IPS-NIHi7 (cell line): ENCODE measurements around the gene ISOC1.

ENCODE experiments used
- DNase-seq: peaks from one replicate; pipeline ENCODE4 v3.0.0; 2012; ENCODE audit warnings: mixed read lengths; ENCODE audit errors: extremely low spot score

ISOC1 gene

DNA sequence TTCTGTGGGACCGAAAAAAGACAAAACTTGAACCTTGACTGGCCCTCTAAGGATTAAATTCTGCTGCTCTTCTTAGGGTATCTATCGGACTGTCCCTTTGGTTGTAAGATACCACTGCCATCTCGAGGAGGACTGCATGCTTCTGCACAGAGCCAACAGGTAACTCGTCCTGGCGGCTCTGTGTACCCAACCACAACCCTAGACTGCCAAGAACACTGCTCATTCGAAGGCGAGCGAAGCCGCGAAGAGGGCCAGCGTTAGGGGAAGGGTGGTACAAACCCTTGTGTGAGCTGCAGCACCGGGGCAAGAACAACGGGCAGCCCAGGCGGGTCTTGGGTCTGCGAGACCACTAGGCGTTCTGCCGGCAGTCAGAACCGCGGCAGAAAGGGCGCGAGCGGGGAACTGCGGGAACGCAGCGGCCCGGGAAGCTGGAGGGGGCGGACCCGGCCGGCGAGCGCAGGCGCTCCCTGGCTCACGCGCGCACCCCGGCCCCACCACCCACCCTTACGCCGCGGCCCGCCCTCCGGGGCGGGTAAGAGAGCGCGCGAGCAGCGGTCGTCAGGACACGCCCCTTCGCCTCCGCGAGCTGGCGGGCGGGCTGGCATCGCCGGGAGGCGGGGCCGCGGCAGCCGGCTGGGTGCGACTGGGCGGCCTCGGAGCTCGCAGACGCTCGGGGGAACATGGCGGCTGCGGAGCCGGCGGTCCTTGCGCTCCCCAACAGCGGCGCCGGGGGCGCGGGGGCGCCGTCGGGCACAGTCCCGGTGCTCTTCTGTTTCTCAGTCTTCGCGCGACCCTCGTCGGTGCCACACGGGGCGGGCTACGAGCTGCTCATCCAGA lies at the start of gene ISOC1:
Gene ISOC1, plus strand, starts transcription at position 663 of the 837 bp plus-strand sequence. Its CDS starts 18 bp downstream, at position 681.
- peak; percentile 93 for DNase-seq

DNA sequence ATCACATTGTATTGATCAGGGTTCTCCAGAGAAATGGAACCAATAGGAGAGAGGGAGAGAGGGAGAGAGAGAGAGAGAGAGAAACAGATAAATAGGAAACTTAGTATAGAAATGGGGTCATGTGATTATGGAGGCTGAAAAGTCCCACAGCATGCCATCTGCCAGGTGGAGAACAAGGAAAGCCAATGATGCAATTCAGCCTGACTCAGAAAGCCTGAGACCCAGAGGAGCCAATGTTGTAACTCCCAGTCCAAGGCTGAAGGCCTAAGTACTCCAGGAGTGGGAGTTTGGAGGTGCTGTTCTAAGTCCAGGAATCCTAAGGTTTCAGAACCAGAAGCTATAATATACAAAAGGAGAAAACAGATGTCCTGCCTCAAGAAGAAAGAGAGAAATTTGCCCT lies 48.4 kb upstream of the ISOC1 start:
- DNase-seq, result no peak

DNA sequence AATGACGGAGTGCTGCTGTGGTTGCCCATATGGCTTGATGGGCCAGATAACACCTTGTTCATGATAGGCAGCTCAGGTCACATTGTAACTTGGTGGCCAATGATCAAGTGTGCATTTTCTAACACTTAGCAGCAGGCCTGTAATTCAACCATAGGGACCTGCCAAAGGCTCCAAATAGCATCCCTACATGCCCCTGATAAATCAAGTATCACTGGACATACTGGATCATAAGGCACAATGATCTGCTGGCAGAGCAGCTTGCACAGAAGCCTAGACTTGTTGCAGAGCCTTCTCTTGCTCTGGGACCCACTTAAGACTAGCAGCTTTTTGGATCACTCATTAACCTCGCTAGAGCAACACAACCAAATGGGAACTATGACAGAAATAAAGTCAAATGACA lies 46.0 kb upstream of the ISOC1 start:
- no peak for DNase-seq

DNA sequence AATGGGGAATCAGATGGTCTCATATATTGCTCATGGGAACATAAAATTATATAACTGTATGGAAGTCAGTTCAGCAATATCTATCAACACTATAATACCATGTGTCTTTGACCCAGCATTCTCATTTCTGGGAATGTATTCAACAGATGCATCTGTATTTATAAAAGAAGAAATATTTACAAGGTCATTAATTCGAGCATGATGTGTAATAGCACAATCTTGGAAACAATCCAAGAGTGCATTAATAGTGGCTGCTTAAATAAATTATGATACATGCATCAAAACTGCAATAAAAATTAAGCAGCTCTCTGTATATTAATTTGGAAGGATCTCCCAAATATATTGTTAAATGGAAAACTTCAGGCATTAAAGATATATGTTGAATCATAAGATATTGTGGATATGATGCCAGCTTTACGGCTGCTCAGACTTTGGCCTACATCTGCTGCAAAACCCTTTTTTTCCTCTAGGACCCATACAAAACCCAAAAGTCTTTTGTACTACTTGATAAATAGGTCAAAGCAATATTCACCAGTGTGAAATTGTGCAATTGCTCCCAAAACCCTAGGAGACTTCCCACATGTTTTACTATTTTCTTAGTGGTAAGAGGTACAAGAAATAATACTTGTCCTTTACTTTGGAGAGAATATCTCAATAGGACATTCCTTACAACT lies 45.3 kb upstream of the ISOC1 start:
- no peak for DNase-seq

DNA sequence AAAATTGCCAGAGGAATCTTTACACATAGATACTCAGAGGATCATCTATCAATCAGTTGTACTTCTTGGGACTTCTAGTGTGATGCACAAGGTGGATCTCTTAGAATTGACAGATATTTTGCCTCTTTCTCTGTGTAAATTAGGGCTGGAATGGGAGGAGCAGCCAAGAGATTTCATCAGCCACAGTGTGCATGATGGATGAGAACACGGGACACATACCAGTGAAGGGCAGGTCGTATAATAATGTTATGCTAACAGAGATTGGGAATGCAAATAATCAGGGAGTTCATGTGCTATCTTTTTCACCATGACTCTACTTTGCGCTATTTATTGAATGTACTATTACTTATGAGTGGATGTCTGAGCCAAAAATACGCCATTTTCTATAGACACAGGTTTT lies 43.3 kb upstream of the ISOC1 start:
- DNase-seq, result no peak

DNA sequence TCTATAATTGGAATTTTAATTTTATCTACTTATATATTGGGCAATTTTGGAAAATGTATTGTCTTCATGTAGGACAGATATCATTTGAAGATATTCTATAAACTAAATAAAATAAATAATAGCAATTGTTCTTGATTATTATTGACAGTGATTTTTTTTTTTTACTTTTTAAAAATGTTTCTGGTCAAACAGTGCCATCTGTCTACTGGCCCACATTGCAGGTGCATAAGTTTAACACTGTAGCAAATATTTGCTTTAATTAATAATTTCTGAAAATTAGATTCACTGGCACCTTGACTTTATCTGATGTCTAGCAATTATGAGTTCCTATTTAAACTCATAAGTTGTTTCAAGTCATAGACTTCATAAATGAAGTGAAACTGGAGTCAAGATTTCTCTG lies 41.1 kb upstream of the ISOC1 start:
- no peak for DNase-seq

DNA sequence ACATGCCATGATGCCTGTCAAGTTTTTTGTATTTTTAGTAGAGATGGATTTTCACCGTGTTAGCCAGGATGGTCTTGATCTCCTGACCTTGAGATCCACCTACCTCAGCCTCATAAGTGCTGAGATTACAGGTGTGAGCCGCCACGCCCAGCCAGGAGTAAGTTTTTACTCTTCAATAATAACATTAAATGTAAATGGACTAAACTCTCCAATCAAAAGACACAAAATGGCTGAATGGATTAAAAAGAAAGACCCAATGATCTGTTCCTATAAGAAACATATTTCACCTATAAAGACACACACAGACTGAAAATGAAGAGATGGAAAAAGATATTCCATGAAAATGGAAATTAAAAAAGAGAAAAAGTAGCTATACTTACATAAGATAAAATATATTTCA lies 37.2 kb upstream of the ISOC1 start:
- DNase-seq, result no peak

DNA sequence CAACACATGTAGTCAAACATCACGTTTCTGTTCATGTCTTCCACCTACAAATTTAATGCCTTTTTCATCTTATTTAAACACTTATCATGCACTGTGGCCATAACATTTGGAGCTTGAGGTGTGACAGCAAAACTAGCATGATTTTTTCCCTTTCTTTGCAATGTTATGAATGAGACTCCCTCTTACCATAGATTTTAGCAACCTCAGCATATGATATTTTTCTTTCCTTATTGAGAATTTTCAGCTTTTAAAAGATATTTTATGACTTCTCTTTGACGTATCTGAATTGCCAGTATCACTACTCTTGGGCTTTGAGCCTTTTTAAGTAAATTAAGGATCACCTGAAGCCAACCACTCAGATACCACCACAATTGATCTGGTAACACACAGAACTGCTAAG lies 32.7 kb upstream of the ISOC1 start:
- DNase-seq, result no peak

DNA sequence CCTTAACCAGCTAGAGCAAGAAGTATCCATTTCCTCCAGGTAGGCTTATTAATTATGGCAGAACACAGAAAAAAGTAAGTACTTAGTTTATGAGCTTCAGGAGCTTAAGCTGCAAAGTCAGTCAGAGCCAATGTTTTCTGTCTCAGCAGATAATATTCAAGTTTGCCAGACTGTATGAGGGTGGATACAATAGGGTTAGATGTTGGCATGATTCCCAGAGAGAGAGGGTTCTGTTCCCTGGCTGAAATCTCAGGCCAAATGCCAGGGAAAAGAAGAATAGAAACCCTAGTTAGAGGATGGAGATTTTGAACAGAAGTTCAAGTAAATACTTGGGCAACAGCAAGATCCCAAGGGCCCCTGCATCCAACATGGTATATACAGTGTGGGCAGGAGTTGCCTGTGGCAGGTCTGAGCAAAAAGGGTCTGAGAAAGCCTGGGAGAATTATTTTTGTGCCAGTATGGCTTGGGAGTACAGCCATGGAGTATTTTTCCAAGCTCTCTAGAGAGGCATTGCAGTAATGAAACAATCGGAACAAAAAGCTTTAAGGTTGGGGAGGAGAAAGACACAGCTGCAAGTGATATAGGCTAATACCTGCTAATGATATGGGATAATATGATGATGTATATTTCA lies 31.0 kb upstream of the ISOC1 start:
- no peak for DNase-seq

DNA sequence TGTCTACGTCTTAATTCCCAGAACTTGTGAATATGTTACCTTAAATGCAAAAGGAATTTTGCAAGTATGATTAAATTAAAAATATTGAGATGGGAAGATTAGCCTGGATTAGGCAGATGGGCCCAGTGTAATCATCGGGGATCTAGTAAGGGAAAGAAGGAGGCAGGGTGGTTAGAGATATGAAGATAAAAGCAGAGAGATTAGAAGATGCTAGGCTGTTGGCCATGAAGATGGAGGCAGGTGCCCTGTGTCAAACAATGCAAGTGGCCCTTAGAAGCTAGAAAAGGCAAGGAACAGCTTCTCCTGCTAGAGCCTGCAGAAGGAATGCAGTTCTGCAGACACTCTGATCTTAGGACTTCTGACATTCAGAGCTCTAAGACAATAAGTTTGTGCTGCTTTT lies 28.8 kb upstream of the ISOC1 start:
- DNase-seq, result no peak

DNA sequence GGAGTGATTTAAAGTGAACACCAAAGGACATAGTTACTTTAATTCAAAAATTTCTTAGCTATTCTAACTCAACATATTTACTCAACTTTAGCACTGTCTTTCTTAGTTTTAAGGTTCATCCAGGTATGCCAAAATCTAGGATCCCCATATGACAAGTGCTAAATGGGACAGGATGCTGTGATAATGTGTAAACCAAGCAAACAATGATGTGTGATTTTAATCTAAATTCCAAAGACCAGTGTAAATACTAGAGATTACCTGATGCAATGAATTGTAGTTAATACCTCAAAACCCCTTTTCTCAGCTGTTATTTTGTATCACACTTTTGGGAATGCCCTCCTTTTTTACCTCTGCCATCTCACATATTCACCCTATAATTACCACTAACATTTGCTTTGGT lies 26.8 kb upstream of the ISOC1 start:
- no peak for DNase-seq

DNA sequence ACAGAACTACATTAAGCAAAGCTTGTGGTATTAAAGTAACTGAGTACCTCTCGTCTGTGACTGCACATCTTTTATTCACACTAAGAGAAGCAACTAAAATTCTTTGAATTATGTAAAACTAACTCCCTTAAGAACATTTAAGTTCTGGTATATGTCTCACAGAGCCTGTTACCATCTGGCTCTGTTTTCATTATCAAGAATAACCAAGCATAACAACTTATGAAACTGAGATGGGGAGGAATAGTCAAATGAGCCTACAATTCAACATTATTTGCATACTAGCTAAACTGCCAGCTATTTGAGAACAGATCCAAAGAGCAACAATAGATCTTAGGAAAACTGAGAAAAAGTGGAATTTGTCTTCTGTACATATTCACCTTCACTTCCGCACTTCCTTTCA lies 25.3 kb upstream of the ISOC1 start:
- DNase-seq, result no peak

DNA sequence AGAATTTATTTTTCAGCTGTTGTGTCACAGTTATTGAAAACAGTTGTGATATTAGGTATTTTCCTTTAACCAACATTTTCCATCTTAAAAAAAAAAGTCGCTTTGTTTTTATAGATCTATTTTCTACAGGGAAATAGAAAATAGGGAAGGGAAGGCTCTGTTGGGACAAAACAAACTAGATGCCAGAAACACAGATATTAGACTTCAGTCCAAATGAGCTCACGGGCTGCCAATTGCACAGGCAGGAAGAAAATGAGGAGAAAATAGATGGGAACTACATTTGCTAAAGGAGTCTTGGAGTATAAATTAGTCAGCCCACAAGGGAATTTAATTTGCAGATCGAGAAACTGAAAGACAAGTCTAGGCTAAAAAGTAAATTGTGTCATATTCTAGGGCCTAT lies 21.4 kb upstream of the ISOC1 start:
- DNase-seq, result no peak

DNA sequence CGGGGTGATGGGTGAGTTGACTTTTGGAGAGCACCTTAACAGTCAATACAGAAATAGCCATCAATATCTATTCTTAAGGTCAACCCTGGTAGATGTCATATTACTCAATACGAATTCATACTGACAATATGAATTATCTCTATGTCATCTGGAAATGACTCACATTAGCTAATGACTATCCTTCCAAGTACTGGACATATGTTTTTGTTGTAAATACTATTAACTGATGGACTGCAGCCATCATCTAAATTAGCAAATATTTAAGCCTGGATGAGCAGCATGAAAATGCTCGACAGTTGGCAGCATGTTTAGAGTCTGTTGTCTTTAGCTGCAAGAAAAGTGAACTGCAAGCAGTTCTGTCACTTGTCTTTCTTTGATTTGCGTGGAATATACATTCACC lies 19.6 kb upstream of the ISOC1 start:
- no peak for DNase-seq

DNA sequence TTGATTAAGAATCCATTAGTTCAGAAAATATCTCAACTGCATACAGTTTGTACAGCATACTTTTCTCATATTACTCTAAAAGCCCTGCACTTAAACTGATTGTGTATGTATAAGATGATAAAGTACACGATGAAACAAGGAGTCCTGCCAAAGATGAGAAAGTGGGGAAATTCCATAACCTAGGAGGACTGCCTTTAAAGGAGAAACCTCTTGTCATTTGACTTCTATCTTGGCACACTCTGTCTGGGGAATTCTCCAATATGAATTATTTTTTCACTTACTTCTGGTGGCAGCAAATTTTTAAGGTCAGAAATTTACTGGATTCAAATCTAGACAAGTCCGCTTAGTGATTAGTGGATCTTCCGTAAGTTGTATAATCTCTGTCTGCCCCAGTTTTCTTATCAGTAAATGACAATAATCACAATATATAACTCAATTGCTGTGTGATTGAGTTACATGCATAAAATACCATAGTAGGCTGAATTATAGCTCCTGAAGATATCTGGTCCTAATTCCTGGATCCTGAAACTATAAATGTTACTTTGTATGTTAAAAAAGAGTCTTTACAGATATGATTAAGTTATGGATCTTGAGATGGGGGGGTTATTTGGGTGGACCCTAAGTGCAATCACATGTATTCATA lies 17.0 kb upstream of the ISOC1 start:
- no peak for DNase-seq

DNA sequence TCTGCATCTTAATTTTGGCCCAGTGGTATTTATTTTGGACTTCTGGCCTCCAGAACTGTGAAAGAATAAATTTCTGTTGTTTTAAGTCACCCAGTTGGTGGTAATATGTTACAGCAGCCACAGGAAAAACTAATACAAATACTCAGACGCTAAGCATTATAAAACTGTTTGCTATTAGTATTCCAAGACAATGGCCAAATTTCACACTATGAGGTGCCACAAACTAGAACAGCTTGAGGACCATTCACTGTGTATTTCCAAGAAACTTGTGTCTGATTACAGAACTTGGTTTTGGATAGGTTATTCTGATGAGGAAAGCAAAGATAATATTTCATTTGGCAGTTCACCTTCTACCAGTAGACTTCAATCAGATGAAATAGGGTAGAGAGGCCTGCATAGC lies 16.3 kb upstream of the ISOC1 start:
- no peak for DNase-seq

DNA sequence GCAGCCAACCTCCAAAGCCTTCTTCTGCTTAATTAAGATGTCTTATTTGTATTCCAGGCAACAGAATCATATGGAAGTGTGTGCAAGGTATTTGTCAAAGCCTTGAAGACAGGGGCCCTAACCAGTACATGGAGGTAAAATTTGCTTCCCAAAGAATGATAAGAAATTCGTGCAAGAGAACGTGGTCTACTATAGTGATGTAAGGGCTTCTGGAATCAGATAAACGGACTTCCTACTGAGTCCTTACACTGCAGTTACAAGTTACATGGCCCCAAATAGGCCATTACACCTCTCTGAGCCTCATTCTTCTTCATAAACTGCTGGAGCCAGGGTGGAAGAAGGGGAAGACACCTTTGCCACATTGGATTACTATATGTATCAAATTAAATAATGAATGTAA lies 15.9 kb upstream of the ISOC1 start:
- DNase-seq, result no peak

DNA sequence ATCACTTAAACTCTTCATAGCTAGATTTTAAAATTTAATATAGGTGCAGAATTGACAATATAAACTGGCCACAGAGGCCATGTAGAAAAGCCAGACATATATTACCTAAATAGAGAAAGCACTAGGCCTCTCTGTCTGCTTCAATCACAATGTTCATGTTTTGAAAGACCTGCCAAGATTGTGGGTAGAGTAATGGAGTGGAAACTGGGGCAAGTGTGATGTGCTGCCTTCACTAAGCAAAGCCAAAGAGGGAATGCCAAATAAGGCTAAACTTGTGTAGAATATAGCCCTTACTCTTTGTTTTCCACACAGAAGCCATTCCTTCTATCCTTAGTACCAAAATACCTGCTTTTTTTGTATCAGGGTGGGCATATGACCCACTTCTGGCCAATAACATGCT lies 15.1 kb upstream of the ISOC1 start:
- DNase-seq, result no peak

DNA sequence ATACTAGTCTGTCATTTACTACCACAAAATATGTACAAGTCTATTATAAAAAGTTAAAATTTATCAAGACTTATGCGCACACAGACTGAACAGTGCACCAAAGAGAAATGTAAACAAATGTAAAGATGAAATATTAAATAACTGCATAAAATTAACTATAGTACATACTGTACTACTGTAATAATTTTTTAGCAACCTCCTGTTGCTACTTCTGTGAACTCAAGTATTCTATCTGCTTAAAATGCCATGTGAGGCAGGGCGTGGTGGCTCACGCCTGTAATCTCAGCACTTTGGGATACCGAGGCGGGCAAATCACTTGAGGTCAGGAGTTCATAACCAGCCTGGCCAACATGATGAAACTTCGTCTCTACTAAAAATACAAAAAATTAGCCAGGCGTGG lies 13.8 kb upstream of the ISOC1 start:
- no peak for DNase-seq

DNA sequence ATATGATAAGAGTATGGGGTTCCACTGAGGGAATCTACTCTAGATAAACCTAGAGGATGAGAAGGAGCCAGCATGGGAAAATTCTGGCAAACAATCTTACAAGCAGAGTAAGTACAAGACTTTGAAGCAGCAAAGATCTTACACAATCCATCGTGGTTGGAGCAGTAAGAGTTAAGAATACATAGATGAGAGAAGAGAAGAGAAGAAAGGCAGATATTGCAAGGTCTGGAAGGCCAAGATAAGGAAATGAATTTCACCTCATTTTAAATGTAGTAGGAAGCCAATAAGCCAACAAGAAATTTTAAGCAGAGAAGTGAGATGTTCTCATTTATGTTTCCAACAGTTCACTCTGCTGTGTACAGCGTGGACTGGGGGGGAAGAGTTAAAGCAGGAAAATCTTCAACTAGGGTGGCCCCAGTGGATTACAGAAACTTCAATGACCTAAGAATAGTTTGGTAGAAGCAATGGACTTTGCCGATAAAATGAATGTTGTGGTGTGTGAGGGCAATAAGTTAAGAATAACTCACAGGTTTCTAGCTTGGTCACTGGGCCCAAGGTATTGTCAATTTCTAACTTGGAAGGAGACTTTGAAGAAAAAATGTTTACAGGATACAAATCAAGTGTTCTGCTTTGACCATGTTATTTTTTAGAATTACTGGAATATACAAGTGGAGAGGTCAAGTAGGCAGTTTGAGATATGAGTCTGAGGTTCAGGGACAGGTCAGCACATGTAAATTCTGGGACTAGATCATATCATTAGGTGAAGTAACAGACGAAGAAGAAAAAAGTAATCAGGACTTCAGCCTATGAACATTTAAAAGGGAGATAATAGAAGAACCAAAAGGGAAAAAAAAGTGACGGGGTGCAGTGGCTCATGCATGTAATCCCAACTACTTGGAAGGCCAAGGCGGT lies 12.1 kb upstream of the ISOC1 start:
- DNase-seq, result no peak
